GM06990 (cell line): ENCODE results near the gene SRPK1.

Experiments used
- DNase-seq: peaks from one replicate; pipeline ENCODE4 v3.0.0-alpha.2; 2011; ENCODE audit not compliant: insufficient read length; ENCODE audit errors: extremely low read depth
- H3K27me3 ChIP-seq: replicated peaks from 2 replicates; pipeline ENCODE4 v1.6.0; 2011; ENCODE audit warnings: low read length; ENCODE audit not compliant: control insufficient read depth, insufficient read depth
- H3K36me3 ChIP-seq: 2 replicates; pipeline ENCODE4 v1.5.1; 2011; ENCODE audit warnings: low read length; ENCODE audit not compliant: control insufficient read depth, insufficient read depth
- H3K4me3 ChIP-seq: replicated peaks from 2 replicates; pipeline ENCODE4 v1.5.1; 2011; ENCODE audit warnings: low read depth, mild to moderate bottlenecking, control low read depth, low read length
- CTCF ChIP-seq: IDR thresholded peaks from 2 replicates; pipeline ENCODE4 v1.5.1; 2011; ENCODE audit warnings: low read length, control low read depth, mild to moderate bottlenecking, inconsistent platforms; ENCODE audit not compliant: insufficient read depth, poor library complexity, severe bottlenecking

SRPK1 gene

DNA sequence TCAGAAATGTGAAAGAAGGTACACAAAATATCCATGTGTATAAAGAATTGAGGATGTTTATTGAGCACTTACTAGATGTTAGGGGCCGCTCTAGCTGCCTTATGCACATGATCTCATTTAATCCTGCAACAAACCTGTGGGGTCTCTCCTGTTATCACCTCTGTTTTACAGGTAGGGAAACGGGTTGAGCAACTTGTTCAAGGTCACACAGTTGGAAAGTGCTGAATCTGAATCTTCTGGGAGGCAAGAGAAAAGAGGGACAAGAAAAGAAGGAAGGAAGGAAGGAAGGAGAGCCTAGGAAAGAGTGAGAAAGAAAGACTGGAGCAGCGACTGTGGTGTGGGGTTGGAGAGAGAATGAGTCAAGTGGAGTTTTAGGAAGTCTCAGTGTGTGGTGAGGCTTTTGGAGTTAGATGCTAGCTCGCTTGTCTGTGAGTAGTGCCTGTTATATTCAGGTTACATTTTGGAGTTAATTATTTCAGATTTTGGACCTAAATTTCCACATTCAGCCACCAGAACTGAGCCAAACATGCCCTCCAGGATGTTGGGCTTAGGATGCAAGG, 132.4 kb downstream of the SRPK1 start:
- TF ChIP-seq CTCF, result no peak
- Histone ChIP-seq H3K4me3 (no peak overlapping the region), H3K27me3 (no peaks in the 10 kb centered on the region; the same call in 1 of the 2 replicates), H3K36me3 (no peaks in the 10 kb centered on the region)
- DNase-seq, result no peak

DNA sequence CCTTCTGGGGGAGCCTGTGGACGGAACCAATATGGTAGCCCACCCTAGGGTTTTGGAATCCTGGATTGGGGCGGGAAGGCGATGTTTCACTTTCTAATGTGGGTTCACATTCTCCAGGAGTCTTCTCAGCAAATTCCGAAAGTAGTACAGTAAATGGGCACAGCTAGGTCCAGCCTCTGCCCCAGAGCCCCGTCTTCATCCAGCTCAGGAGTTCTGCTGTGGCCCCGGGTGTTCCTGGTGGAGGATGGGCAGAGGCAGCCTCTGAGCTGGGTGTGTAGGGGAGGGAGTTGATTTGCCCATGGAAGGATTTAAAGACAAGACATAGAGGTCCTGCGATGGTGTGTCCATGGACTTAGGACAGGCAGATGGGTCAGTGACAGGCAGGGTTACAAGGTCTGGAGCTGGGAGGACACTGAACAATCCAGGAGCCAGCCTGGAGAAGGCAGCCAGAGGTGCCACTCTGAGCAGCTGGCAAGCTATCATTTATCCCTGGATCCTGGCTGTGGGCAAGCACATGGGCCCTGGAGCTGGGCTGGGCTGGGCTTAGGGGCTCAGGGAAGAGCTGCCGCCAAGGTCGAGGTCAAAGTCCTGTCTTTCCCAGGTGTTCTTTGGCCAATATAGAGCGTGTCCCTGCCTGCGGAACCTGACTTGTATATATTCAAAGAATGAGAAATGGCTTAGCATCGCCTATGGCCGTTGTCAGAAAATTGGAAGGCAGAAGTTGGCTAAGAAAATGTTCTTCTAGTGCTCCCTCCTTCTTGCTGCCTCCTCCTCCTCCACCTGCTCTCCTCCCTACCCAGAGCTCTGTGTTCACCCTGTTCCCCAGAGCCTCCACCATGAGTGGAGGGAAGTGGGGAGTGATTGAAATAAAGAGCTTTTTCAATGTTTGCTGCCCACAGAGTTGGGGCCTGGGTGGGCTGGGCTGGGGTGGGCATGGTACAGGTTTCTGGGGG, 133.4 kb downstream of the SRPK1 start:
- TF ChIP-seq CTCF, result no peak
- no peak for DNase-seq
- Histone ChIP-seq H3K4me3 (no peak overlapping the region), H3K36me3 (no peaks in the 10 kb centered on the region), H3K27me3 (no peaks in the 10 kb centered on the region)

DNA sequence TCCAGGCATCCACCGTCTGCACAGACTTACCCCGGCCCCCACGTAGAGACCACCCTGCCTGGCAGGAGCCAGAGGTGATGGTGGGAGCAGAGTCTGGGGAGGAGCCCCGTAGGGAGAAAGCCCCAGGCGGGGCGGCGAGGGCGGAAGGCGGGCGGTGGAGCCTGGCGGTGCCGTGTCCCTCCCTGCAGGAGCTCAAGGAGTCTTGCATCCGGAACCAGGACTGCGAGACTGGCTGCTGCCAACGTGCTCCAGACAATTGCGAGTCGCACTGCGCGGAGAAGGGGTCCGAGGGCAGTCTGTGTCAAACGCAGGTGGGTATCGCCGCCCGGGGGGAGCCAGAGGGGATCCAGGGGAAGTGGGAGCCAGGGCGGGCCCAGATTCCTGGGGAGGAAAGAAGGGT, 134.1 kb downstream of the SRPK1 start:
- Histone ChIP-seq H3K27me3 (no peaks in the 10 kb centered on the region), H3K4me3 (no peak overlapping the region), H3K36me3 (no peaks in the 10 kb centered on the region)
- TF ChIP-seq CTCF, result no peak
- no peak for DNase-seq

GRCh38 chr6:35786272-35786671, 134.6 kb downstream of the SRPK1 start:
- DNase-seq, result no peak
- TF ChIP-seq CTCF, result no peak
- no peaks in the 10 kb centered on the region for H3K36me3 ChIP-seq

GRCh38 chr6:35784200-35784599, 136.7 kb downstream of the SRPK1 start:
- no peak for DNase-seq
- TF ChIP-seq CTCF, result no peak
- no peaks in the 10 kb centered on the region for H3K27me3 ChIP-seq
- no peaks in the 10 kb centered on the region for H3K36me3 ChIP-seq
- no peak overlapping the region for H3K4me3 ChIP-seq

More at GRCh38 chr6:35786272-35786671, 134.6 kb downstream of the SRPK1 start:
- Histone ChIP-seq H3K27me3 (no peaks in the 10 kb centered on the region), H3K4me3 (no peak overlapping the region)
